ENCODE measurements around the gene TMEM123. TPM values are rescaled to one million over a fixed set of nuclear protein-coding genes. Genes with fewer than 3 reads are reported as not detected.
"Not testable (repeated sequence)": the region's sequence is repeated elsewhere in the genome, so short reads cannot be mapped to it uniquely, and the experiment has no call there.

TMEM123 gene
- total and polyA plus RNA-seq, 2 donors, result 98.0 to 188 TPM

GRCh38 chr11:102435688-102436087 lies 16.9 kb downstream of the TMEM123 start:
- DNase-seq (ENCODE audit: extremely low spot score), result no peak
- Histone ChIP-seq H3K27ac (ENCODE audit: low read depth) (no peak overlapping the region), H3K36me3 (ENCODE audit: insufficient read depth) (no peaks in the 10 kb centered on the region), H3K4me3 (ENCODE audit: low read depth, low read length) (no peak overlapping the region), H3K4me1 (ENCODE audit: insufficient read depth) (no peaks in the 10 kb centered on the region)
- 97% methylated on average over 3 of the region's 3 CpGs for WGBS

- DNase-seq (ENCODE audit: extremely low spot score); H3K4me3 ChIP-seq (ENCODE audit: low read depth, low read length); H3K4me1 ChIP-seq (ENCODE audit: insufficient read depth); H3K36me3 ChIP-seq (ENCODE audit: insufficient read depth); H3K27ac ChIP-seq (ENCODE audit: low read depth): not testable (repeated sequence)
- WGBS, result 95% methylated on average over 3 of the region's 3 CpGs
Observed at GRCh38 chr11:102433571-102433970, 19.0 kb downstream of the TMEM123 start.

- DNase-seq (ENCODE audit: extremely low spot score); H3K27ac ChIP-seq (ENCODE audit: low read depth); H3K36me3 ChIP-seq (ENCODE audit: insufficient read depth); H3K4me1 ChIP-seq (ENCODE audit: insufficient read depth); H3K4me3 ChIP-seq (ENCODE audit: low read depth, low read length): not testable (repeated sequence)
- WGBS, result 96% methylated on average over 2 of the region's 2 CpGs
Observed at GRCh38 chr11:102432560-102432959, 20.0 kb downstream of the TMEM123 start.

GRCh38 chr11:102431404-102431803 lies 21.2 kb downstream of the TMEM123 start:
- Histone ChIP-seq H3K27ac (ENCODE audit: low read depth) (no peak overlapping the region), H3K4me1 (ENCODE audit: insufficient read depth) (no peaks in the 10 kb centered on the region), H3K4me3 (ENCODE audit: low read depth, low read length) (no peak overlapping the region), H3K36me3 (ENCODE audit: insufficient read depth) (no peaks in the 10 kb centered on the region)
- 98% methylated on average over 2 of the region's 2 CpGs for WGBS
- DNase-seq (ENCODE audit: extremely low spot score), result no peak

- 61% methylated on average over 3 of the region's 3 CpGs for WGBS
- Histone ChIP-seq H3K4me1 (ENCODE audit: insufficient read depth) (no peaks in the 10 kb centered on the region), H3K27ac (ENCODE audit: low read depth) (no peak overlapping the region), H3K4me3 (ENCODE audit: low read depth, low read length) (no peak overlapping the region), H3K36me3 (ENCODE audit: insufficient read depth) (peaks cover 4% of the 10 kb centered on the region)
- DNase-seq (ENCODE audit: extremely low spot score), result no peak
Observed at GRCh38 chr11:102430158-102430836, 22.3 kb downstream of the TMEM123 start.

- Histone ChIP-seq H3K36me3 (ENCODE audit: insufficient read depth) (peaks cover 4% of the 10 kb centered on the region), H3K27ac (ENCODE audit: low read depth) (no peak overlapping the region), H3K4me3 (ENCODE audit: low read depth, low read length) (no peak overlapping the region), H3K4me1 (ENCODE audit: insufficient read depth) (no peaks in the 10 kb centered on the region)
- 41% methylated on average over 4 of the region's 4 CpGs for WGBS
- DNase-seq (ENCODE audit: extremely low spot score), result no peak
Observed at GRCh38 chr11:102429691-102430090, 22.9 kb downstream of the TMEM123 start.

DNA sequence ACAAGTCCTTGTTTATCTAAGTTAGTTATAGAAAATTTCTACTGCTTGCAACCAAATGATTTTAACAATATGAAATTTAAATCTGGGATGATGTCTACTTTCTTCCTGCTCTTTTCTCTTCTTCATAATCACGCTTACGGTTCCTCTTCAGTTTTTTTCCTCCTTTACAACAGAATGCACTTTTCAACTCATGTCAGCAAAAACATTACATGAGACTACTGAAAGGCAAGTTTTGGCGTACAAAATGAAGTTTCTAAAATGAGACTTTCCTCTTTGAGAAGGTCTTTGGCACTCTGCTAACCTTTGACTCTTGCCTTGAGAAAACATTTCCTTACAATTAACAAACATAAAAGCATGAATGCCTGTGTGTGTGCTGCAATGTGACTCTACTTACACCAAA lies 23.3 kb downstream of the TMEM123 start:
- no peak for DNase-seq (ENCODE audit: extremely low spot score)
- H3K36me3 ChIP-seq (ENCODE audit: insufficient read depth), result peaks cover 4% of the 10 kb centered on the region
- H3K4me3 ChIP-seq (ENCODE audit: low read depth, low read length), result no peak overlapping the region
- WGBS, result 68% methylated on average over 3 of the region's 3 CpGs
- H3K4me1 ChIP-seq (ENCODE audit: insufficient read depth), result no peaks in the 10 kb centered on the region
- H3K27ac ChIP-seq (ENCODE audit: low read depth), result no peak overlapping the region

- 97% methylated on average over 4 of the region's 4 CpGs for WGBS
- no peak overlapping the region for H3K27ac ChIP-seq (ENCODE audit: low read depth)
Observed at GRCh38 chr11:102428696-102429095, 23.9 kb downstream of the TMEM123 start.

GRCh38 chr11:102427068-102427467 lies 25.5 kb downstream of the TMEM123 start:
- WGBS, result 0% methylated on average over 1 of the region's 1 CpG
- peaks cover 4% of the 10 kb centered on the region for H3K36me3 ChIP-seq (ENCODE audit: insufficient read depth)
- H3K4me1 ChIP-seq (ENCODE audit: insufficient read depth), result no peaks in the 10 kb centered on the region

More at GRCh38 chr11:102428696-102429095, 23.9 kb downstream of the TMEM123 start:
- no peaks in the 10 kb centered on the region for H3K4me1 ChIP-seq (ENCODE audit: insufficient read depth)
- no peak for DNase-seq (ENCODE audit: extremely low spot score)
- H3K4me3 ChIP-seq (ENCODE audit: low read depth, low read length), result no peak overlapping the region
- H3K36me3 ChIP-seq (ENCODE audit: insufficient read depth), result peaks cover 4% of the 10 kb centered on the region

DNA sequence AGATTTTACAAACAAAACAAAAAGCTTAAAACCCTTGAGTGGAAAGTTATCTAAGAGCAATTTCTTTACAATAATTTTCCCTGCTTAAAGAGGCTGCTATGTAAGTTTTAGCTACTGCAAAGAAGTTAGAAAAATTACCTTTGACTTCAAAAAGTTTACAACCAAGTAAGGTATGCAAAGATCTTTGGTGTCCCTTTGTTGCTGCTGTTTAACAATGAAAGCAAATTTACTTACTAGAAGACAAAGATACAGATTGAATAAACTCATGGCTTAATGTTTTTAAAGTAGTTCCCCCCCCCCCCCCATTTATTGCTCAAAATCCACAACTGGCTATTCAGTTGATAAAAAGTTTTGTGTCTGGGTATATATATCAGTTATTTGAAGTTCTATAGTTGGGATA lies 26.0 kb downstream of the TMEM123 start:
- H3K4me3 ChIP-seq (ENCODE audit: low read depth, low read length), result no peak overlapping the region
- no peak overlapping the region for H3K27ac ChIP-seq (ENCODE audit: low read depth)
- no peaks in the 10 kb centered on the region for H3K4me1 ChIP-seq (ENCODE audit: insufficient read depth)
- H3K36me3 ChIP-seq (ENCODE audit: insufficient read depth), result peaks cover 4% of the 10 kb centered on the region
- DNase-seq (ENCODE audit: extremely low spot score), result no peak

More at GRCh38 chr11:102427068-102427467, 25.5 kb downstream of the TMEM123 start:
- Histone ChIP-seq H3K4me3 (ENCODE audit: low read depth, low read length) (no peak overlapping the region), H3K27ac (ENCODE audit: low read depth) (no peak overlapping the region)
- no peak for DNase-seq (ENCODE audit: extremely low spot score)

DNA sequence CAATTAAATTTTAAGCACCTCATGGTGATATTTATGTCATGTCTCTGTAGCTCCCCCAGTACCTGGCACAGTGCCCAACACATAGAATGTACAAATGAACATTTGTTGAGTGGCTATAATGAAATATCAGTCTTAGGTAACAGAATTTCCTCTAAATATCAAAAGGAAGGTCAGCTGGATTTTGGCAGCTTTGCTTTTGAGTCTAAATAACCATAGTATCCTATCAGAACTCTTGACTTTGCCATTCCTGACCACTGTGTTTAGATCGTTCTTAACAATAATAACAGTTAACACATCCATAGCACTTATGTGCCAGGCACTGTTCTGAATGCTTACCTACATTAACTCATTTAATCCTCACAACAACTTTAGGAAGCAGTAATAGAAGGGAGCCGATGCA lies 26.6 kb downstream of the TMEM123 start:
- 66% methylated on average over 2 of the region's 2 CpGs for WGBS
- Histone ChIP-seq H3K36me3 (ENCODE audit: insufficient read depth) (peaks cover 4% of the 10 kb centered on the region), H3K27ac (ENCODE audit: low read depth) (no peak overlapping the region), H3K4me1 (ENCODE audit: insufficient read depth) (no peaks in the 10 kb centered on the region), H3K4me3 (ENCODE audit: low read depth, low read length) (no peak overlapping the region)
- DNase-seq (ENCODE audit: extremely low spot score), result no peak

DNA sequence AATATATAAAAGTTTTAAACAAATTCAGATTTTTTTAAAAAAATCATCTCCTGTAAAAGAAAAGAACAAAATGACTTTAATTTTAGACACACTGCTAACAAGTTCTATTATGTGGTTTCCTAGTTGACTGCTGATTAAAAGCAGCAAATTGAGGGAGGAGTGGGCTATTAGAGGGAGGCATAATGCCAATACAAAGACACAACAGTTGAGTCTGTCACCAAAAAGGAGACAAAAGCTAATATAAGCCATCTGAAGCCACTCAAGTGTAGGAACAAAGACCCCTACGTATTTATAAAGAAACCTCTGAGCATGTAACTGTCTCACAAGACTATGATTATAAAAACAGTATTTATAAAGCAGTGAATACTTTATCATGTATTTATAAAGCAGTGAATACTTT lies 28.6 kb downstream of the TMEM123 start:
- H3K4me1 ChIP-seq (ENCODE audit: insufficient read depth), result no peaks in the 10 kb centered on the region
- WGBS, result 71% methylated on average over 1 of the region's 1 CpG
- no peak overlapping the region for H3K4me3 ChIP-seq (ENCODE audit: low read depth, low read length)
- peaks cover 4% of the 10 kb centered on the region for H3K36me3 ChIP-seq (ENCODE audit: insufficient read depth)
- DNase-seq (ENCODE audit: extremely low spot score), result no peak
- H3K27ac ChIP-seq (ENCODE audit: low read depth), result no peak overlapping the region

DNA sequence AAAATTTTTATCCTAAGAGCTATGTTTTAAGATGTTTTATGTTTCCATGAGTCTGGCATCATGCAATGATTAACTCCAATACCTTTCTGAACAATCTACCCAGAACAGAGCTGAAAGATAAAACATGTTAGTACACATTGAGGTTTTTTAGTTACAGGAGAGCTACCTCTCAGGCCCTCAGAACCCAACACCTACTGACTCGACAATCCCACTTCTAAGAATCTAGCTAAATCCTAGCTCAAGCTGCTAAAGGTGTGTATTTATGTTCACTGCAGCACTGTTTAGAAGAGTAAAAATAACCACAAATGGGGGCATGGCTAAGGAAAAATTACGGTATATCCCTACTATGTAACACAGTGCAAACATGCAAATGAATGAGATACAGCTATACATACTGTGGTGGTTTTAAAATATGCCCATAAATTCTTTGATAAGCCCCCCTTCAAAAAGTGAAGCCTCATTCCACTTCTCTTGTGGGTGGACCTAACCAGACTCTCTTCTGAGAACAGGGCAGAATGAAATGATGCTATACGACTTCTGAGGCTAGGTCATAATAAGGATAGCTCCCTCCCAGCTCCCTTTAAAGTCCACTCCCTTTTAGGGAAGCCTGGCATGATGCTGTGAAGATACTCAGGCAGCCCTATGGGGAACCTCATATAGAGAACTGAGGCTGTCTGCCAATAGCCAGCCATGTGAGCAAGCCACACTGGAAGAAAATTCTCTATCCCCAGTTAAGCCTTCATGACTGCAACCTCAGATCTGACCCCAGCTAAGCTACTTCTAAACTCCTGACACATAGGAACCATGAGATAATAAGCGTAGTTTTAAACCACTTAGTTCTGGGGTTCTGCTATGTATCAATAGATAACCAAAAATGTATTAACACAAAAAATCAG lies 29.5 kb downstream of the TMEM123 start:
- Histone ChIP-seq H3K4me3 (ENCODE audit: low read depth, low read length) (no peak overlapping the region), H3K27ac (ENCODE audit: low read depth) (no peak overlapping the region), H3K36me3 (ENCODE audit: insufficient read depth) (peaks cover 4% of the 10 kb centered on the region), H3K4me1 (ENCODE audit: insufficient read depth) (no peaks in the 10 kb centered on the region)
- 47% methylated on average over 4 of the region's 4 CpGs for WGBS
- no peak for DNase-seq (ENCODE audit: extremely low spot score)

- no peak overlapping the region for H3K4me3 ChIP-seq (ENCODE audit: low read depth, low read length)
- DNase-seq (ENCODE audit: extremely low spot score), result no peak
- H3K36me3 ChIP-seq (ENCODE audit: insufficient read depth), result peaks cover 2% of the 10 kb centered on the region
- no peak overlapping the region for H3K27ac ChIP-seq (ENCODE audit: low read depth)
- no peaks in the 10 kb centered on the region for H3K4me1 ChIP-seq (ENCODE audit: insufficient read depth)
- WGBS, result 57% methylated on average over 3 of the region's 3 CpGs
Observed at GRCh38 chr11:102421261-102421660, 31.3 kb downstream of the TMEM123 start.

Data from urinary bladder (tissue), 4 donors.